ENCODE data around the gene APRT. TPM values are rescaled to one million over a fixed set of nuclear protein-coding genes. Genes with fewer than 3 reads are reported as not detected.

Gene APRT
- total RNA-seq, 1 experiment from 2014 or later, result 311 TPM

DNA sequence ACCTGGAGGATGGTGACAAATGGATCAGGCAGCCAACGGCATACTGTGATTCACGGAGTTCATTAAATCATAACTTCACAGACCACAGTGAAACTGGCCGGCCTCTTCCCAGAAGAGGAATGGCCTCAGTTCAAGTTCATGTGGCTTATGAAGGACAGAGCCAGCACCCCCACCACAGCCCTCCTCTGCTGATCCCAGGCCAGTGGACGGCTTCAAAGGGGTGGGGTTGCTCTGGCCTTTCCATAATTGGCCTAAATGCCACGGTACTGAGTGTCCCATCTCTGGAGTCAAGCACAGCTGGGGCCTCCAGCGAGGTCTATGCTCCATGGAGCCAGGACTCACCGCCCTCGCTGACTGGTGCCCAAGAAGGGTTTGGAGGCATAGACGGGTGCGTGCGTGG is 23.7 kb upstream of the APRT start:
- TF ChIP-seq POLR2AphosphoS5 (IDR thresholded peaks at IDR 0.05; ENCODE audit: low read depth, low read length) (no peak), ZNF274 (IDR thresholded peaks at IDR 0.05; ENCODE audit: low read depth, low read length) (no peak), FOSL1 (IDR thresholded peaks at IDR 0.05; ENCODE audit: low read depth) (no peak), SP1 (IDR thresholded peaks at IDR 0.05; ENCODE audit: low read depth) (no peak), CBX3 (IDR thresholded peaks at IDR 0.05; ENCODE audit: low read depth) (no peak), EZH2 (IDR thresholded peaks at IDR 0.05) (no peak), CEBPB (IDR thresholded peaks at IDR 0.05; ENCODE audit: low read depth) (no peak), SIN3A (IDR thresholded peaks at IDR 0.05; ENCODE audit: low read depth) (no peak), REST (IDR thresholded peaks at IDR 0.05; ENCODE audit: low read depth) (no peak), ZFX (IDR thresholded peaks at IDR 0.05) (no peak), EGR1 (IDR thresholded peaks at IDR 0.05; ENCODE audit: low read depth) (no peak), ELF1 (IDR thresholded peaks at IDR 0.05; ENCODE audit: borderline replicate concordance, low read depth) (no peak), SRF (IDR thresholded peaks at IDR 0.05; ENCODE audit: low read depth) (no peak), YY1 (IDR thresholded peaks at IDR 0.05; ENCODE audit: extremely low read depth, insufficient replicate concordance, low read depth, low read length) (no peak), POLR2A (IDR thresholded peaks at IDR 0.05; ENCODE audit: borderline replicate concordance, extremely low read depth, insufficient read depth, insufficient read length) (no peak)
- TF ChIP-seq, protein P1, sequence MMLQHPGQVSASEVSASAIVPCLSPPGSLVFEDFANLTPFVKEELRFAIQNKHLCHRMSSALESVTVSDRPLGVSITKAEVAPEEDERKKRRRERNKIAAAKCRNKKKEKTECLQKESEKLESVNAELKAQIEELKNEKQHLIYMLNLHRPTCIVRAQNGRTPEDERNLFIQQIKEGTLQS (IDR thresholded peaks at IDR 0.05), result no peak
- Histone ChIP-seq H3K9me3 (ENCODE audit: control insufficient read depth in 1 of 2, insufficient read depth in 1 of 2, low read depth in 1 of 2, low read length in 2 of 2) (no peaks in the 10 kb centered on the region), H3K4me1 (ENCODE audit: control insufficient read depth in 1 of 2, insufficient read depth in 2 of 2, low read length in 2 of 2) (peaks cover 0 to 4% of the 10 kb centered on the region in 2 experiments; a peak in 1 of 4 replicates), H3K27ac (ENCODE audit: low read depth, low read length) (no peak overlapping the region), H2AFZ (ENCODE audit: low read depth, low read length, poor library complexity, severe bottlenecking) (no peak overlapping the region), H3K79me2 (ENCODE audit: insufficient read depth, low read length) (no peaks in the 10 kb centered on the region), H3K27me3 (ENCODE audit: insufficient read depth, low read length) (no peaks in the 10 kb centered on the region), H3K9ac (ENCODE audit: low read length) (no peak overlapping the region), H3K4me3 (replicated peaks in 1 of 2; ENCODE audit: low read depth in 1 of 2, low read length in 2 of 2) (no peak overlapping the region), H3K9me2 (ENCODE audit: insufficient read depth) (no peaks in the 10 kb centered on the region), H4K20me1 (ENCODE audit: insufficient read depth) (no peaks in the 10 kb centered on the region), H3K36me3 (ENCODE audit: control insufficient read depth in 1 of 2, insufficient read depth in 2 of 2, low read length in 2 of 2) (no peaks in the 10 kb centered on the region), H3K4me2 (ENCODE audit: low read length) (no peak overlapping the region)
- ChIA-PET POLR2A (no interaction called here), RAD21 (ENCODE audit: low non-redundant PET in 1 of 2, low total read pairs in 2 of 2, uncharacterized antibody in 2 of 2, unreplicated experiment in 2 of 2) (no interaction called here), CTCF (no interaction called here)
- no peak for DNase-seq (ENCODE audit: low read depth, low spot score)
- ATAC-seq, result no peak
- intact Hi-C loops (cut with micrococcal nuclease), result no loop called here
- no TSS peak for BruUV-seq (replicated peaks)
